Measurements from ENCODE around the gene LAMB1.

LAMB1 gene

DNA sequence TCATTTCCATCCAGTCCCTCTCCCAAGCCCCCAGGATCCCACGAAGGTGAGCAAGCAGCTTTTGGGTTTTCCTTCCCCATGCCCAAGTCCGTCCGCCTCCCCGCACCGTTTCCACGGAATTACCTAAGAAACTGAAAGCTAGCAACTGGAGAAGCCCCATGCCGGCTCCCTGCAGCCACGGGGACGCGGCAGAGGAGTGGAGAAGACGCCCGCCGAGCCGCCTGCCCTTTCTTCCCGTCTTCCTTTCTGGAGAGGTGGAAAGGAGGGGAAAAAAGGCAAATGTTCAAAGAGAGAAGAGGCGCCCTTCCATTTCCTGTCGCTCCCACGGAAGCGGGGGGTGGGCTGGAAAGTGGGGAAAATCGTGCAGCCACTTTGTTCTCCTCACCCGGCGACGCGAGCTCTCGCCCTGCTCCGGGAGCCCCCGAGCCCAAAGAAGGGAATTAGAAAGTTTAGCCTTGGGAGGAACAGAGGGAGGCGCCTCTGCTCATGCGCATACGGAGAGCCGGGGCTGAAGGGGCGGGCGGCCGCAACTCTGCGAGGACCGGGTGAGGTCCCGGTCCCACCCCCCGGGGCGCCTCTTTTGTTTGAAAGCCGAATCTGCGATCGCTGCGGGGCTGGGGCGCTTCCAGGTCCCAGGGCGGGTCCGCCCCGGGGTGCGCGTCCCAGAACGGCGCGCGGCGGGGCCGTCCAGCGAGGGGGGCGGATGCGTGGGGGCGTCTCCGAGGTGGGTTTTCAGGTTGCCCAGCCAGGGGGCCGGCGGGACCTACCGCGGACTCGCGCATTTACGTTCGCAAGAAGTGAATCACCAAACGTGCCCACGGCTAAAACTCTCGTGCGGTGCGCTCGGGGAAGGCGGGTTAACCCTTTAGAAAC, at the start of gene LAMB1:
LAMB1 (minus strand) TSS at position 436 of the 873 bp plus-strand sequence; CDS start at position 160, 276 bp downstream.
- Histone ChIP-seq H3K27me3 (ENCODE audit: low read depth, low read length) (no peaks in the 10 kb centered on the region), H4K20me1 (ENCODE audit: insufficient read depth, low read length) (no peaks in the 10 kb centered on the region), H3K36me3 (replicated peaks; ENCODE audit: low read depth, low read length) (no peaks in the 10 kb centered on the region), H3K79me2 (ENCODE audit: low read length) (no peaks in the 10 kb centered on the region), H3K9me3 (ENCODE audit: insufficient read depth, low read length) (no peaks in the 10 kb centered on the region), H3K4me3 (ENCODE audit: low read length) (no peak within 1 kb of the TSS), H3K9ac (ENCODE audit: low read length) (no peak within 1 kb of the TSS), H3K4me2 (ENCODE audit: low read length) (no peak within 1 kb of the TSS), H2AFZ (ENCODE audit: low read depth, low read length) (no peak within 1 kb of the TSS; the same call in 1 of the 2 replicates), H3K4me1 (ENCODE audit: low read length) (no peaks in the 10 kb centered on the region), H3K27ac (ENCODE audit: low read length) (no peak within 1 kb of the TSS)
- TF ChIP-seq CTCF (IDR thresholded peaks at IDR 0.05; ENCODE audit: low read depth, low read length) (no peak), EZH2phosphoT487 (IDR thresholded peaks at IDR 0.05; ENCODE audit: low read depth) (no peak)

DNA sequence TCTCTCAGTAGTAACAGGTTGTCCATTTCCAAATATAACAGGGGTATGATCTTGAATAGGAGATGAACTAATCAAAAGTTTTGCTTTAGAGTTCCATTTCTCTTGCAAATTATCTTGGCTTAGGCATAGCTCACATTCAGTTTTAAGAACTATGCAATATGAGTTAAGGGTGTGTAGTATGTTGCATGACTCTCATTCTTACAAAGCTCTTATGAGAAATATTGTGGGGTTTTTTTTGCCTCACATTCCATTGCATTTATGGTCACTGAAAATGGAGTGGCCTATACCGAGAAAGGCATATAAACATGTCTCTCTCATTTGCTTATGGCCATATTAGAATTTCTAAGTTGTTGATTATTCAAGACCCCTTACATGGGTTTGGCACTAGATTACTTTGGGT, 48.5 kb upstream of the LAMB1 start:
- TF ChIP-seq CTCF (IDR thresholded peaks at IDR 0.05; ENCODE audit: low read depth, low read length) (no peak), EZH2phosphoT487 (IDR thresholded peaks at IDR 0.05; ENCODE audit: low read depth) (no peak)
- Histone ChIP-seq H4K20me1 (ENCODE audit: insufficient read depth, low read length) (no peaks in the 10 kb centered on the region), H3K36me3 (replicated peaks; ENCODE audit: low read depth, low read length) (no peaks in the 10 kb centered on the region), H3K79me2 (ENCODE audit: low read length) (no peaks in the 10 kb centered on the region), H3K4me2 (ENCODE audit: low read length) (no peak overlapping the region), H3K9me3 (ENCODE audit: insufficient read depth, low read length) (no peaks in the 10 kb centered on the region), H3K27me3 (ENCODE audit: low read depth, low read length) (no peaks in the 10 kb centered on the region), H3K27ac (ENCODE audit: low read length) (no peak overlapping the region), H2AFZ (ENCODE audit: low read depth, low read length) (no peak overlapping the region), H3K9ac (ENCODE audit: low read length) (no peak overlapping the region), H3K4me3 (ENCODE audit: low read length) (no peak overlapping the region), H3K4me1 (ENCODE audit: low read length) (no peaks in the 10 kb centered on the region)

- Histone ChIP-seq H4K20me1 (ENCODE audit: insufficient read depth, low read length) (no peaks in the 10 kb centered on the region), H3K36me3 (replicated peaks; ENCODE audit: low read depth, low read length) (no peaks in the 10 kb centered on the region), H3K4me3 (ENCODE audit: low read length) (no peak overlapping the region), H2AFZ (ENCODE audit: low read depth, low read length) (no peak overlapping the region), H3K9ac (ENCODE audit: low read length) (no peak overlapping the region), H3K79me2 (ENCODE audit: low read length) (no peaks in the 10 kb centered on the region), H3K27me3 (ENCODE audit: low read depth, low read length) (no peaks in the 10 kb centered on the region), H3K4me2 (ENCODE audit: low read length) (no peak overlapping the region), H3K4me1 (ENCODE audit: low read length) (no peaks in the 10 kb centered on the region), H3K9me3 (ENCODE audit: insufficient read depth, low read length) (no peaks in the 10 kb centered on the region), H3K27ac (ENCODE audit: low read length) (no peak overlapping the region)
- TF ChIP-seq CTCF (IDR thresholded peaks at IDR 0.05; ENCODE audit: low read depth, low read length): no peak
- TF ChIP-seq EZH2phosphoT487 (IDR thresholded peaks at IDR 0.05; ENCODE audit: low read depth): no peak
Observed at GRCh38 chr7:108049962-108050361, 47.0 kb upstream of the LAMB1 start.

GRCh38 chr7:108048422-108048821, 45.5 kb upstream of the LAMB1 start:
- Histone ChIP-seq H3K27ac (ENCODE audit: low read length) (no peak overlapping the region), H3K4me2 (ENCODE audit: low read length) (no peak overlapping the region), H4K20me1 (ENCODE audit: insufficient read depth, low read length) (no peaks in the 10 kb centered on the region), H3K4me1 (ENCODE audit: low read length) (no peaks in the 10 kb centered on the region), H3K27me3 (ENCODE audit: low read depth, low read length) (no peaks in the 10 kb centered on the region), H3K9me3 (ENCODE audit: insufficient read depth, low read length) (no peaks in the 10 kb centered on the region), H3K36me3 (replicated peaks; ENCODE audit: low read depth, low read length) (no peaks in the 10 kb centered on the region), H3K9ac (ENCODE audit: low read length) (no peak overlapping the region), H2AFZ (ENCODE audit: low read depth, low read length) (no peak overlapping the region), H3K4me3 (ENCODE audit: low read length) (no peak overlapping the region), H3K79me2 (ENCODE audit: low read length) (no peaks in the 10 kb centered on the region)
- TF ChIP-seq CTCF (IDR thresholded peaks at IDR 0.05; ENCODE audit: low read depth, low read length) (no peak), EZH2phosphoT487 (IDR thresholded peaks at IDR 0.05; ENCODE audit: low read depth) (no peak)

All from OCI-LY3 (cell line).